OCI-LY7 (cell line): ENCODE data around the gene CEACAM6. TPM values are rescaled to one million over a fixed set of nuclear protein-coding genes. Genes with fewer than 3 reads are reported as not detected.

Source experiments
- BruUV-seq: library from RNA; stranded (reverse); fragments of 400-500 nt; replicated peaks from 2 replicates; lab custom pipeline; 2021; lab: Mats Ljungman, UMichigan
- CTCF ChIA-PET: fragments of 300-600 bp; sonication (Branson Sonifier 250); formaldehyde crosslinking; loops from one replicate; lab custom pipeline; 2022; ENCODE audit warnings: antibody characterized with exemption; ENCODE audit not compliant: unreplicated experiment; lab: Charles Lee
- POLR2A ChIA-PET: fragments of 300-600 bp; sonication (Branson Sonifier 250); formaldehyde crosslinking; loops from one replicate; lab custom pipeline; 2022; ENCODE audit warnings: antibody characterized with exemption; lab: Charles Lee
- DNase-seq: peaks from one replicate; pipeline ENCODE4 v3.0.0-alpha.2; 2015; ENCODE audit warnings: low spot score
- H2AFZ ChIP-seq: fragments of 200-600 bp; sonication (generic), shearing (Covaris generic); 2 replicates; pipeline ENCODE4 v1.6.1; 2014; ENCODE audit warnings: mild to moderate bottlenecking, antibody characterized with exemption, low read length, moderate library complexity
- H3K27ac ChIP-seq: fragments of 200-600 bp; sonication (generic); 2 replicates; pipeline ENCODE4 v1.5.1; 2014; ENCODE audit warnings: mixed run types, low read depth, mild to moderate bottlenecking, moderate library complexity, low read length, inconsistent platforms; ENCODE audit not compliant: poor library complexity, severe bottlenecking
- H3K36me3 ChIP-seq: fragments of 200-600 bp; sonication (generic); 2 replicates; pipeline ENCODE4 v1.6.1; 2014; ENCODE audit warnings: mild to moderate bottlenecking, antibody characterized with exemption, low read length, moderate library complexity, mixed read lengths; ENCODE audit not compliant: insufficient read depth
- H3K4me1 ChIP-seq: fragments of 200-600 bp; sonication (generic); 2 replicates; pipeline ENCODE4 v1.5.1; 2014; ENCODE audit warnings: mild to moderate bottlenecking, low read length; ENCODE audit not compliant: insufficient read depth, poor library complexity, severe bottlenecking
- H3K4me2 ChIP-seq: fragments of 200-600 bp; sonication (generic); 2 replicates; pipeline ENCODE4 v1.6.1; 2014; ENCODE audit warnings: mild to moderate bottlenecking, low read length
- H3K4me3 ChIP-seq: fragments of 200-600 bp; sonication (generic); 2 replicates; pipeline ENCODE4 v1.5.1; 2014; ENCODE audit warnings: mild to moderate bottlenecking, low read depth, low read length; ENCODE audit not compliant: poor library complexity, severe bottlenecking
- H3K79me2 ChIP-seq: fragments of 200-600 bp; sonication (generic); 2 replicates; pipeline ENCODE4 v1.6.1; 2016; ENCODE audit warnings: low read depth, mild to moderate bottlenecking, low read length, moderate library complexity, mixed read lengths; ENCODE audit not compliant: insufficient read depth
- H3K9me2 ChIP-seq: fragments of 200-600 bp; sonication (generic); 2 replicates; pipeline ENCODE4 v1.6.1; 2016; ENCODE audit warnings: mild to moderate bottlenecking, low read length, mixed read lengths; ENCODE audit not compliant: insufficient read depth
- H3K9me3 ChIP-seq: fragments of 200-600 bp; sonication (generic); 2 replicates; pipeline ENCODE4 v1.6.1; 2014; ENCODE audit warnings: mild to moderate bottlenecking, mixed run types, low read length, mixed read lengths
- H4K20me1 ChIP-seq: fragments of 200-600 bp; sonication (generic); 2 replicates; pipeline ENCODE4 v1.6.1; 2014; ENCODE audit warnings: mild to moderate bottlenecking, antibody characterized with exemption, low read length, moderate library complexity, mixed read lengths; ENCODE audit not compliant: insufficient read depth
- CTCF ChIP-seq: fragments of 200-600 bp; sonication (generic); conservative IDR thresholded peaks from 2 replicates; pipeline ENCODE4 v1.5.1; 2014; ENCODE audit warnings: mild to moderate bottlenecking, antibody characterized with exemption, low read length, moderate library complexity, mixed read lengths
- EZH2phosphoT487 ChIP-seq: fragments of 200-600 bp; sonication (generic); IDR thresholded peaks from 2 replicates; pipeline ENCODE4 v1.6.1; 2018; ENCODE audit warnings: low read depth, borderline replicate concordance, mild to moderate bottlenecking, mixed run types, antibody characterized with exemption, low read length, moderate library complexity, mixed read lengths
- intact Hi-C: fragments of 100-400 bp; cut with micrococcal nuclease; formaldehyde crosslinking; loops from one replicate; pipeline ENCODE4 v1.10.0; 2022; ENCODE audit not compliant: unreplicated experiment
- total RNA-seq, 2 experiments: library from RNA; depleted of rRNA in 1 of 2; stranded (reverse); fragments of >200 nt in 1 of 2; shearing (Covaris generic) in 1 of 2; gene quantifications; 2 replicates each; pipeline ENCODE4 v1.2.3, GENCODE V29; 2014 to 2022

Gene CEACAM6
- total RNA-seq, 2 experiments from 2014 or later = not detected

GRCh38 chr19:41714598-41714997 lies 40.7 kb upstream of the CEACAM6 start:
- H3K9me3 ChIP-seq = no peaks in the 10 kb centered on the region
- H3K4me2 ChIP-seq = no peak overlapping the region
- H2AFZ ChIP-seq = no peak overlapping the region
- ChIA-PET POLR2A (no interaction called here), CTCF (no interaction called here)
- H3K4me3 ChIP-seq = no peak overlapping the region
- no TSS peak for BruUV-seq
- no peaks in the 10 kb centered on the region for H3K9me2 ChIP-seq
- no peaks in the 10 kb centered on the region for H3K4me1 ChIP-seq
- H4K20me1 ChIP-seq = no peaks in the 10 kb centered on the region; the same call in 1 of the 2 replicates
- intact Hi-C loops = no loop called here
- H3K79me2 ChIP-seq = no peaks in the 10 kb centered on the region
- DNase-seq = no peak
- no peak overlapping the region for H3K27ac ChIP-seq
- no peaks in the 10 kb centered on the region for H3K36me3 ChIP-seq
- TF ChIP-seq EZH2phosphoT487 = no peak
- TF ChIP-seq CTCF = no peak

GRCh38 chr19:41718761-41719160 lies 36.6 kb upstream of the CEACAM6 start:
- DNase-seq = no peak
- CTCF ChIA-PET = no interaction called here

More at GRCh38 chr19:41718761-41719160, 36.6 kb upstream of the CEACAM6 start:
- Histone ChIP-seq H3K79me2 (no peaks in the 10 kb centered on the region), H3K4me1 (no peaks in the 10 kb centered on the region), H3K27ac (no peak overlapping the region), H4K20me1 (no peaks in the 10 kb centered on the region), H3K9me3 (no peaks in the 10 kb centered on the region), H3K9me2 (no peaks in the 10 kb centered on the region), H2AFZ (no peak overlapping the region), H3K36me3 (no peaks in the 10 kb centered on the region), H3K4me3 (no peak overlapping the region), H3K4me2 (no peak overlapping the region)
- intact Hi-C loops = no loop called here
- TF ChIP-seq EZH2phosphoT487 (no peak), CTCF (no peak)
- POLR2A ChIA-PET = no interaction called here
- BruUV-seq = no TSS peak
